Cardiac atrium fibroblast (primary cell): ENCODE measurements around the gene CDH4. TPM values are rescaled to one million over a fixed set of nuclear protein-coding genes. Genes with fewer than 3 reads are reported as not detected.

Experiments used
- total RNA-seq: library from RNA; depleted of rRNA; stranded (reverse); fragments of >200 nt; gene quantifications from 2 replicates; pipeline ENCODE4 v1.2.3, GENCODE V29; 2015

CDH4 gene
- 0.32 and 0.54 TPM in 2 replicates for total RNA-seq

DNA sequence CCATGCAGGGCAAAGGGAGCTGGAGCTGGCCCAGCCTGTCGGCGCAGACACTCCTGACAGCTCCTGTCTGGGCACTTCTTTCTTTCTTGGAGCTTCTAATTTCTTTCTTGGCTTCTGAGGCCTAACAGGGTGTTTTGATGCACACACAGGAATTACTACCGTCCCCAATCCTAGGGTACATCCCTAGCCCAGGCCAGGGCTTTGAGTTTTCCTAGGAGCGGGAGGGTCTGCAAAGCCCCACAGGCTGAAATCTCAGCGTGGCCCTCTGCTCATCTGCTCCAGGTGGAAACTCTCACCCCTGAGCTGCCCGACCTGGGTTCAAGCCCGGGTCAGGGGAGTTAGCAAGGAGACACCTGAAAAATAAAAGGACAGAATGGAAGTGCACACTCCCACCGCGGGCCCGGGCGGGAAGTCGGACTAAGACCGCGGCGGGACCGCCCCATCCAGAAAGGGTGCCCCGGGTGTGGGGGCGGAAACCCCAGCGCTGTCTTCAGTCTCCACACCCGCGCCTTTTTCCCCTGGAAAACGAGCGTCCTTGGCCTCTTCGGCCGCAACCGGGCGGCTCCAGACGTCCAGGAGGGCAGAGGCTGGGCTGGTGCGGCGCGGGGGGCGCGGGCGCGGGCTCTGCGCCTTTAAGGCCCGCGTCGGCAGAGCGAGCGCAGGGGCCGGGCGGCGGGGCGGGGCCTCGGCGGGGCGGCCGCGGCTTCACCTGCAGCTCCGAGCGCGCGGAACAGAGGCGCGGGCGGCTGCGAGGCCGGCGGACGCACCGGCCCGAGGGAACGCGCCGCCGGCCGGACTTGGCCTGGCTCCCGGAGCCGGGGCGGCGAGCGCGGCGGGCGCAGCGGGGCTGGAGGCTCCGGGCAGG, at the start of gene CDH4:
CDH4 (plus strand) TSS at position 733 of the 865 bp plus-strand sequence.

